Uterus (tissue), 4 donors: ENCODE results near the gene BHMT. TPM values are rescaled to one million over a fixed set of nuclear protein-coding genes. Genes with fewer than 3 reads are reported as not detected.

ENCODE experiments used
- DNase-seq, 2 donors: peaks; one replicate each; pipeline ENCODE4 v3.0.0-alpha.2; 2019 to 2020
- H3K27ac ChIP-seq, 2 donors: fragments of 200-600 bp; sonication (generic); 1 replicate in 1 of 2; 2 replicates in 1 of 2; pipeline ENCODE4 v1.5.1; 2016 to 2018
- H3K27me3 ChIP-seq, 2 donors: fragments of 200-600 bp; sonication (generic); one replicate each; pipeline ENCODE4 v1.5.1; 2018 to 2019; ENCODE audit warnings: control low read depth in 1 of 2
- H3K36me3 ChIP-seq, 2 donors: fragments of 200-600 bp; sonication (generic); one replicate each; pipeline ENCODE4 v1.5.1; 2019; ENCODE audit warnings: control low read depth in 1 of 2
- H3K4me1 ChIP-seq, 2 donors: fragments of 200-600 bp; sonication (generic); one replicate each; pipeline ENCODE4 v1.5.1; 2018 to 2019; ENCODE audit warnings: control low read depth in 1 of 2
- H3K4me3 ChIP-seq, 2 donors: fragments of 200-600 bp; sonication (generic); 1 replicate in 1 of 2; 2 replicates in 1 of 2; pipeline ENCODE4 v1.5.1; 2018 to 2019; ENCODE audit warnings: mild to moderate bottlenecking in 1 of 2
- H3K9me3 ChIP-seq, 2 donors: fragments of 200-600 bp; sonication (generic); one replicate each; pipeline ENCODE4 v1.5.1; 2019; ENCODE audit warnings: control low read depth in 1 of 2
- POLR2A ChIP-seq, 2 donors: fragments of 450-650 bp; IDR thresholded peaks; one replicate each; pipeline ENCODE4 v1.6.1; 2016; ENCODE audit warnings: antibody characterized with exemption in 2 of 2, mild to moderate bottlenecking in 1 of 2, moderate library complexity in 1 of 2
- intact Hi-C: fragments of 100-400 bp; cut with DNase I; formaldehyde crosslinking; loops from one replicate; pipeline ENCODE4 v1.15.1; 2023; ENCODE audit warnings: low total_unique reads
- total RNA-seq, 4 donors: library from RNA; depleted of rRNA in 3 of 4; stranded (reverse); fragments of >200 nt in 3 of 4; gene quantifications; one replicate each; pipeline versions ENCODE4 v1.1.0 to v1.2.4, GENCODE V29; 2014 to 2023
- TF ChIP-seq, protein P1 (sequence below), 4 experiments: fragments of 200-600 bp in 2 of 4; fragments of 450-650 bp in 2 of 4; sonication (generic) in 2 of 4; IDR thresholded peaks; one replicate each; pipeline ENCODE4 v1.5.1; 2016 to 2019; ENCODE audit warnings: antibody characterized with exemption in 4 of 4, mild to moderate bottlenecking in 2 of 4, moderate library complexity in 1 of 4
- donor health status: DM: yes; HTN: yes; CAD: no.

Gene BHMT
- total RNA-seq, 4 donors from 2014 or later = 0.34 to 0.48 TPM; not detected in 2

DNA sequence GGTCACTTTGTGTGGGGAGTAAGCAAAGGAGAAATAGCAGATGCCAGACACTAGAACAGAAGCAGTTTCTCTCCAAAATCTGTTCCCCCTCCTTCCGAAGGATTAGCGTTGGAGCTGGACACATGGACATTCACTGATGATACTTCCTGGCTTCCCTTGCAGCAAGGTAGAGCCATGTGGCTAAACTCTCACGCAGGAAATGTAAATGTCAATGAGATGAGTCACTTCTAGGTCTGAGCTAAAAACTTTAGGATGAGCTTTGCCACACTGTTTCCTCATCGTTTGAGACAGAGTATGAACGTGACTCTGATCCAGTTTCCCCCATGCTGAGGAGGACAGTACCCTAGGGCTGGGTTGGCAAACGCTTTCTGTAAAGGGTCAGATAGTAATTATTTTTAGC, 37.0 kb upstream of the BHMT start:
- DNase-seq = no peak
- Histone ChIP-seq H3K9me3 (no peaks in the 10 kb centered on the region), H3K36me3 (no peaks in the 10 kb centered on the region), H3K27ac (no peak overlapping the region), H3K27me3 (no peaks in the 10 kb centered on the region), H3K4me3 (no peak overlapping the region), H3K4me1 (no peaks in the 10 kb centered on the region)
- intact Hi-C loops = no loop called here
- TF ChIP-seq POLR2A (IDR thresholded peaks at IDR 0.05) = no peak
- TF ChIP-seq, protein P1, sequence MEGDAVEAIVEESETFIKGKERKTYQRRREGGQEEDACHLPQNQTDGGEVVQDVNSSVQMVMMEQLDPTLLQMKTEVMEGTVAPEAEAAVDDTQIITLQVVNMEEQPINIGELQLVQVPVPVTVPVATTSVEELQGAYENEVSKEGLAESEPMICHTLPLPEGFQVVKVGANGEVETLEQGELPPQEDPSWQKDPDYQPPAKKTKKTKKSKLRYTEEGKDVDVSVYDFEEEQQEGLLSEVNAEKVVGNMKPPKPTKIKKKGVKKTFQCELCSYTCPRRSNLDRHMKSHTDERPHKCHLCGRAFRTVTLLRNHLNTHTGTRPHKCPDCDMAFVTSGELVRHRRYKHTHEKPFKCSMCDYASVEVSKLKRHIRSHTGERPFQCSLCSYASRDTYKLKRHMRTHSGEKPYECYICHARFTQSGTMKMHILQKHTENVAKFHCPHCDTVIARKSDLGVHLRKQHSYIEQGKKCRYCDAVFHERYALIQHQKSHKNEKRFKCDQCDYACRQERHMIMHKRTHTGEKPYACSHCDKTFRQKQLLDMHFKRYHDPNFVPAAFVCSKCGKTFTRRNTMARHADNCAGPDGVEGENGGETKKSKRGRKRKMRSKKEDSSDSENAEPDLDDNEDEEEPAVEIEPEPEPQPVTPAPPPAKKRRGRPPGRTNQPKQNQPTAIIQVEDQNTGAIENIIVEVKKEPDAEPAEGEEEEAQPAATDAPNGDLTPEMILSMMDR (IDR thresholded peaks at IDR 0.05) = no peak

DNA sequence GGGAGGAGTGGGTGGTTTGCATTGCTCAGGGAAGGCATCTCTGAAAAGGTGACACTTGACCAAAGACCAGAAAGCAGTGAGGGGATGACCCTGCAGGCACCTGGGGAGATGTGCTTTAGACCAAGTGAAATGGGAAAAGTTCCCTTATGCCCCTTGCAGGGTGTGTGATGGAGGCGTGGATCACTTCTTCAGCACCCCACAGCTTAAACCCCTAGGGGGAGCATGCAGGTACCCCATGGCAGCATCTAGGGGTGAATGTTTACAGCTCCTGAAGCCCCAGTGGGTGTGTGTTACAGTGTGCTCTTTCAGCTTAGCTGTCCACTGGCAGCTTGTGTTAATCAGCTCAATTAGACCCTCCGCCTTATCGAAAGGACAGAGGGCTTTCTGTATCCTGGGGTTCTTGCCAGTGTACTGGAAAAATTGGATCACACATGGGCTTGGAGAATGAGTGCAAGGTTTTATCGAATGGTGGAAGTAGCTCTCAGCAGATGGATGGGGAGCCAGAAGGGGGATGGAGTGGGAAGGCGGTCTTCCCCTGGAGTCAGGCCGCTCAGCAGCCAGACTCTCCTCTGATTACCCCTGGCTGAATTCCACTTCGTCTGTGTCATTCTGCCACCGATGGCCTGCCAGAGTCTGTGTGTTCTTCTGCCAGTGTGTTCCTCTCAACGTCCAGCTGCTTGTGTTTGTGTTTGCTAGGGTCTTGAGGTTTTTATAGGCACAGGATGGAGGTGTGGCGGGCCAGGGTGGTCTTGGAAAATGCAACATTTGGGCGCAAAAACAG, 35.8 kb upstream of the BHMT start:
- no peak overlapping the region for H3K4me3 ChIP-seq
- no peaks in the 10 kb centered on the region for H3K36me3 ChIP-seq
- no peak overlapping the region for H3K27ac ChIP-seq
- H3K4me1 ChIP-seq = no peaks in the 10 kb centered on the region
- no peaks in the 10 kb centered on the region for H3K9me3 ChIP-seq
- H3K27me3 ChIP-seq = no peaks in the 10 kb centered on the region
- intact Hi-C loops = no loop called here
- no peak for DNase-seq
- TF ChIP-seq POLR2A (IDR thresholded peaks at IDR 0.05) = no peak
- TF ChIP-seq, protein P1 (IDR thresholded peaks at IDR 0.05) = no peak

DNA sequence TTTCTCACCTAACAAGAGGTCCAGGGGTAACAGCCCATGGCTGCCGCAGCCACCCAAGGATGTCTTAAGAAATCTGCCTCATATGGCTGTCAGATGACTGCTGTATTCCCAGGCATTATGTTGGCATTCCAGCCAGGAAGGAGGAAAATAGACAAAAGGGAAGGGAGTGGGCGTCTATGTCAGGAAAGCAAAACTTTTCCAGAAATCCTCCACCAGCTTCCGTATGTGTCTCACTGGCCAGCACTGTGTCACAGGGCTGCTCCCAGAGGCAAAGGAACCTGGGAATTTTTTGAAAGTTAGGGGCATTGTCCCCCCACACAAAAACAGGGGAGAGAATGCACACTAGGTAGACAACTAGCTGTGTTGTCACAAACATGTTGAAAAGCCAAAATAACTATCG, 34.8 kb upstream of the BHMT start:
- intact Hi-C loops = no loop called here
- Histone ChIP-seq H3K27ac (no peak overlapping the region), H3K27me3 (no peaks in the 10 kb centered on the region), H3K4me1 (no peaks in the 10 kb centered on the region), H3K36me3 (no peaks in the 10 kb centered on the region), H3K9me3 (no peaks in the 10 kb centered on the region), H3K4me3 (no peak overlapping the region)
- TF ChIP-seq, protein P1 (IDR thresholded peaks at IDR 0.05) = no peak
- TF ChIP-seq POLR2A (IDR thresholded peaks at IDR 0.05) = no peak
- no peak for DNase-seq

DNA sequence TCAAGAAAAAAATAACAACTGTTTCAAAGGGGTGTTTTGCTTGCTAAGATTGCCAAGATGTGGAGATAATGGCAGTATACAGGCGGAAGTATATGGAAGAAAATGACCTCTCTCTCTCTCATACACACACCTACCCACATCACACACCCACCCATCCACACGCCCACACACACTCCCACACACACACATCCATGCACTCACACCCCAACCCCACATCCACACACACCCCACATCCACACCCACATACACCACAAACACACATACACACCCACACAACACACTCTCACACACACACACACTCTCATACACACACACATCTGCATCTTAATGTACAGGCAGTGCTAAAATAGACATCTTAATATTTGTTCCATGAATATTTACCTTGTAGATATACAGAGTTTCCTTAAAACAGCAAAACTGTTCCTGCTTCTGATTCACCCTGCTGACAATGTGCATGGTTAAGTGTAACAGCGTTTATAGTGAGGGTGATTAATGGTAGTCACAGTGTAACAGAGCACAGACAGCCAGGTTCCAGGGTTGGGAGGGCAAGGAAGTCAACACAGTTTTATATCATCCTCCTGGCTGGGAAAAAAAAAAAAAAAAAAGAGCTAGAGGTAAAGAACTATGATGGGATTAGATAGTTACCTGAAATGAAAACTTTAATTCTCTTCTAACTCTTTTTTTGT, 33.8 kb upstream of the BHMT start:
- no peak for DNase-seq
- no peaks in the 10 kb centered on the region for H3K4me1 ChIP-seq
- intact Hi-C loops = no loop called here
- H3K4me3 ChIP-seq = no peak overlapping the region
- H3K9me3 ChIP-seq = no peaks in the 10 kb centered on the region
- no peak overlapping the region for H3K27ac ChIP-seq
- no peaks in the 10 kb centered on the region for H3K27me3 ChIP-seq
- no peaks in the 10 kb centered on the region for H3K36me3 ChIP-seq
- TF ChIP-seq, protein P1 (IDR thresholded peaks at IDR 0.05) = no peak
- no peak for TF ChIP-seq POLR2A (IDR thresholded peaks at IDR 0.05)

DNA sequence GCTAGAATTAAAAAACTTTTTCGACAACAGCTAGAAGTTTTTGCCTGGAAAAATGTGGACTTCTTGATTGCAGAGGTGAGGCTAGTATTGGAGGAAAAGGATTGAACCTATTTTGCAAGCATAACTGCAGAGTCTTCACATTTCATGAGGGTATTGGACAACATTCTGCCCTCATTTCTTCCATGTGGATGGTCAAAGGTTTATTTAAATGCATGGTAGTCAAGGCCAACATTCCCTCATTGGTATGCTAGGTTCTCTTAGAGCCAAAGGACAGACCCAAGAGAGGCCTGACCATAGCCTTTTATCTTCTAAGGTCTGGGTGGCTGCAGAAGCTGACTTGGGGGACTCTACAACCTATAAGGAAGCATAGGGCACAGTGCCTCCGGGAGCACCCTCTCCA, 30.8 kb upstream of the BHMT start:
- Histone ChIP-seq H3K36me3 (no peaks in the 10 kb centered on the region), H3K9me3 (no peaks in the 10 kb centered on the region), H3K27ac (no peak overlapping the region), H3K4me1 (no peaks in the 10 kb centered on the region), H3K27me3 (no peaks in the 10 kb centered on the region), H3K4me3 (no peak overlapping the region)
- no peak for TF ChIP-seq POLR2A (IDR thresholded peaks at IDR 0.05)
- TF ChIP-seq, protein P1 (IDR thresholded peaks at IDR 0.05) = no peak
- DNase-seq = no peak
- intact Hi-C loops = no loop called here
